Endodermal cell (in vitro differentiated cells): ENCODE data around the gene HOXB5. TPM values are rescaled to one million over a fixed set of nuclear protein-coding genes. Genes with fewer than 3 reads are reported as not detected.

ENCODE experiments used
- DNase-seq: peaks from one replicate; pipeline ENCODE4 v3.0.0-alpha.2; 2017
- H3K27ac ChIP-seq: 2 replicates; pipeline ENCODE4 v1.5.1; 2013; ENCODE audit warnings: mild to moderate bottlenecking, low read depth, low read length, moderate library complexity
- H3K27me3 ChIP-seq: 2 replicates; pipeline ENCODE4 v1.6.1; 2013; ENCODE audit warnings: mild to moderate bottlenecking, low read length, moderate library complexity; ENCODE audit not compliant: insufficient read depth, control insufficient read depth, poor library complexity, severe bottlenecking
- H3K36me3 ChIP-seq: 2 replicates; pipeline ENCODE4 v1.7.0; 2013; ENCODE audit warnings: mild to moderate bottlenecking, low read length, moderate library complexity; ENCODE audit not compliant: control insufficient read depth, insufficient read depth
- H3K4me1 ChIP-seq: one replicate; pipeline ENCODE4 v1.7.0; 2013; ENCODE audit warnings: low read length; ENCODE audit not compliant: control insufficient read depth, insufficient read depth
- H3K4me3 ChIP-seq: 2 replicates; pipeline ENCODE4 v1.5.1; 2013; ENCODE audit warnings: mild to moderate bottlenecking, low read length, moderate library complexity
- H3K9ac ChIP-seq: 2 replicates; pipeline ENCODE4 v1.6.1; 2013; ENCODE audit warnings: mild to moderate bottlenecking, low read length, moderate library complexity; ENCODE audit not compliant: poor library complexity, severe bottlenecking; ENCODE audit errors: extremely low read depth
- H3K9me3 ChIP-seq: 2 replicates; pipeline ENCODE4 v1.6.1; 2013; ENCODE audit warnings: mild to moderate bottlenecking, low read length, moderate library complexity; ENCODE audit not compliant: control insufficient read depth
- H3K27ac Mint-ChIP-seq: 2 replicates; pipeline ENCODE4 v1.8.0; 2020; ENCODE audit warnings: mixed read lengths
- H3K27me3 Mint-ChIP-seq: 2 replicates; pipeline ENCODE4 v1.8.0; 2021; ENCODE audit warnings: mild to moderate bottlenecking, mixed read lengths; ENCODE audit not compliant: insufficient read depth
- H3K36me3 Mint-ChIP-seq: 2 replicates; pipeline ENCODE4 v1.8.0; 2020; ENCODE audit warnings: low read depth, mixed read lengths
- H3K4me1 Mint-ChIP-seq: 2 replicates; pipeline ENCODE4 v1.8.0; 2020; ENCODE audit warnings: mixed read lengths
- H3K4me3 Mint-ChIP-seq: 2 replicates; pipeline ENCODE4 v1.8.0; 2020; ENCODE audit warnings: mild to moderate bottlenecking, moderate library complexity, mixed read lengths
- H3K9me3 Mint-ChIP-seq: 2 replicates; pipeline ENCODE4 v1.8.0; 2020; ENCODE audit warnings: mild to moderate bottlenecking, mixed read lengths
- WGBS, 2 experiments: methylation state at CpG; one replicate each; pipeline versions ENCODE4 v1.1.5 to v1.1.7; 2013; ENCODE audit warnings: missing lambda C conversion rate in 2 of 2, mixed read lengths in 1 of 2; ENCODE audit not compliant: insufficient coverage in 1 of 2, insufficient read length in 1 of 2; 5-methylcytosine and 5-hydroxymethylcytosine counted together
- total RNA-seq, 2 donors: library from RNA; stranded (reverse); fragmentation: NEBNext Ultra II Directional in 1 of 2; extraction: Animal tissue kit (Norgen Biotek cat#: 25700) in 1 of 2; gene quantifications; 2 replicates in 1 of 2; 3 replicates in 1 of 2; pipeline ENCODE4 v1.2.1, GENCODE V29; 2021
- TF ChIP-seq, protein P1 (sequence below): fragments of 200-600 bp; sonication (generic); conservative IDR thresholded peaks from 2 replicates; pipeline ENCODE4 v1.5.0; 2021; ENCODE audit warnings: antibody characterized with exemption, mild to moderate bottlenecking

The HOXB5 gene
- total RNA-seq, 2 donors from 2014 or later: not detected

DNA sequence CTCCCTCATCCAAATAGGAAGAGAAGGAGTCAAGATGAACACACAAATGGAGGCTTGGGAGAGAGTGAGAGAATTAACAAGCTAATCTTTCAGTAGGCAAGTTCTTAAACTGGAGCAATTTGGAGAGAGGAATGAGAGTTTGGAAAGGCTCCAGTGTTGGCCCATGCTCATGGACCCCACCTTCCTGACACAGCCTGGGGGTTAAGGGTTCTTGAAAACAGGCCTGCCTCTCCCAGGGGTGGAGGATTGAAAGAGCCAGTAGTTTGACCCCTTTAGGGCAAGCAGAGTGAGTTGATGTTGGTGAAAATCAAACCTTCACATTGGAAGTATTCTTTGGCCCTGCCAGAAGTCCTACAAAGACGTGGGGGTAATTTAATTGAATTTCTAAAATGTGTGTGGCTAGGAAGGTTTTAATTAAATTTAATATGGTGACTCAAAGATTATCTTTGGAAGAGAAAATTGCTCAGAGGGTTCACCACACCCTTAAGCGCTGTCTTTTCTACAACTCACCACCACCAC, 9.3 kb downstream of the HOXB5 start:
- Histone ChIP-seq H3K9ac (no peak overlapping the region), H3K27me3 (peaks cover 100% of the 10 kb centered on the region), H3K4me1 (peaks cover 3% of the 10 kb centered on the region), H3K9me3 (no peaks in the 10 kb centered on the region), H3K27ac (no peak overlapping the region), H3K36me3 (no peaks in the 10 kb centered on the region), H3K4me3 (no peak overlapping the region)
- Mint-ChIP-seq H3K4me3 (no peak overlapping the region), H3K4me1 (peaks cover 7% of the 10 kb centered on the region), H3K27ac (no peak overlapping the region), H3K27me3 (peaks cover 100% of the 10 kb centered on the region), H3K9me3 (no peaks in the 10 kb centered on the region), H3K36me3 (no peaks in the 10 kb centered on the region)
- no peak for DNase-seq
- 14 to 33% methylated on average over 1 to 2 of the region's 2 CpGs for WGBS, 2 experiments
- TF ChIP-seq, protein P1, sequence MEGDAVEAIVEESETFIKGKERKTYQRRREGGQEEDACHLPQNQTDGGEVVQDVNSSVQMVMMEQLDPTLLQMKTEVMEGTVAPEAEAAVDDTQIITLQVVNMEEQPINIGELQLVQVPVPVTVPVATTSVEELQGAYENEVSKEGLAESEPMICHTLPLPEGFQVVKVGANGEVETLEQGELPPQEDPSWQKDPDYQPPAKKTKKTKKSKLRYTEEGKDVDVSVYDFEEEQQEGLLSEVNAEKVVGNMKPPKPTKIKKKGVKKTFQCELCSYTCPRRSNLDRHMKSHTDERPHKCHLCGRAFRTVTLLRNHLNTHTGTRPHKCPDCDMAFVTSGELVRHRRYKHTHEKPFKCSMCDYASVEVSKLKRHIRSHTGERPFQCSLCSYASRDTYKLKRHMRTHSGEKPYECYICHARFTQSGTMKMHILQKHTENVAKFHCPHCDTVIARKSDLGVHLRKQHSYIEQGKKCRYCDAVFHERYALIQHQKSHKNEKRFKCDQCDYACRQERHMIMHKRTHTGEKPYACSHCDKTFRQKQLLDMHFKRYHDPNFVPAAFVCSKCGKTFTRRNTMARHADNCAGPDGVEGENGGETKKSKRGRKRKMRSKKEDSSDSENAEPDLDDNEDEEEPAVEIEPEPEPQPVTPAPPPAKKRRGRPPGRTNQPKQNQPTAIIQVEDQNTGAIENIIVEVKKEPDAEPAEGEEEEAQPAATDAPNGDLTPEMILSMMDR: no peak

DNA sequence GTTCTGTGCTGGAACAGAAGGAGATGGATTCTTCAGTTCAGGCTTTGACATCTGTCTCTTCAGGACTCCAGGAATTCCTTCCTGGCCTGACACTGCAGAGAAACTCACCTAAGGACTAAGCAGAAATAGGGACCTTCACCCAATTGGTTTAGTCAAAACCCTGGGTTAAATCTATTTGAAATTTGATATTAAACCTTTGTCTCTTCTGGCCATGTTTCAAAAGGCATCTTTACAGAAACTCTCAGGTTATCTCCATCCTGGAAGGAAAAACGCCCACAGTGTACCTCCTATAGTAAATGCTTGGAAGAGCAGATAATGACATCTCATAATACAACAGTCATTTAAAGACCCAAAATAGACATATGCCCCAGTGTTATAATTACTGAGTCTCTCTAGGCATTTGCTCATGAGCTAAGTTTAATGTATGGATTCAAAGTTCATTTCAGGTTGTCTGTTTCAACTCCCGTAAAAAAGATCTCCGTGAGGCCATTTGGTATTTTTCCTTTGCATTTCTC, 9.8 kb downstream of the HOXB5 start:
- 27 to 36% methylated on average over 2 to 3 of the region's 3 CpGs for WGBS, 2 experiments
- Mint-ChIP-seq H3K9me3 (no peaks in the 10 kb centered on the region), H3K36me3 (no peaks in the 10 kb centered on the region), H3K4me3 (no peak overlapping the region), H3K4me1 (peaks cover 9% of the 10 kb centered on the region), H3K27me3 (peaks cover 100% of the 10 kb centered on the region), H3K27ac (no peak overlapping the region)
- TF ChIP-seq, protein P1: no peak
- Histone ChIP-seq H3K9ac (no peak overlapping the region), H3K4me1 (peaks cover 3% of the 10 kb centered on the region), H3K27me3 (peaks cover 100% of the 10 kb centered on the region), H3K4me3 (no peak overlapping the region), H3K36me3 (no peaks in the 10 kb centered on the region), H3K9me3 (no peaks in the 10 kb centered on the region), H3K27ac (no peak overlapping the region)
- DNase-seq: no peak

DNA sequence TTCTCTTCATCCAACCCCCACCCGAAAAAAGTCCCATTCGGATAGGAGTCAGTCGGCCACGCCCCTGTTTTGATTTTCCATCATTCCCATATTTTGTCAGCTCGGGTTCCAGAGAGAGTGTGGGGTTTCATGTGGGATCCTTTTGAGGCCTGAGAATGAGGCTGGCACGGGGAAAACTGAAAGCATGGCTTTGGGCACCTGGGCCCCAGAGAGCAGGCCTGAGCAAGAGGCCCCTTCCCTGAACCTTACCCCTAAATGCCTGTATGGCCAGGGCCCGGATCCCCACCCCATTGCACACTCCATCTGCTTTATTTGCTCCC, 10.9 kb downstream of the HOXB5 start:
- no peaks in the 10 kb centered on the region for H3K36me3 Mint-ChIP-seq
- H3K27ac Mint-ChIP-seq: no peak overlapping the region
- Histone ChIP-seq H3K9me3 (no peaks in the 10 kb centered on the region), H3K27me3 (peaks cover 99% of the 10 kb centered on the region), H3K27ac (no peak overlapping the region), H3K9ac (no peak overlapping the region), H3K36me3 (no peaks in the 10 kb centered on the region), H3K4me3 (no peak overlapping the region), H3K4me1 (peaks cover 3% of the 10 kb centered on the region)
- no peak overlapping the region for H3K4me3 Mint-ChIP-seq
- peaks cover 12% of the 10 kb centered on the region for H3K4me1 Mint-ChIP-seq
- DNase-seq: no peak
- 20% methylated on average over 7 of the region's 7 CpGs; no CpG with 5 or more reads in 1 of the 2 experiments for WGBS, 2 experiments
- TF ChIP-seq, protein P1: no peak
- H3K9me3 Mint-ChIP-seq: no peaks in the 10 kb centered on the region
- H3K27me3 Mint-ChIP-seq: peaks cover 98% of the 10 kb centered on the region
